Measurements from ENCODE around the gene HMCN1. TPM values are rescaled to one million over a fixed set of nuclear protein-coding genes. Genes with fewer than 3 reads are reported as not detected.

Gene HMCN1
- total RNA-seq, 1 donor from 2014 or later, result 22.2 TPM

GRCh38 chr1:185759061-185759460 lies 24.9 kb downstream of the HMCN1 start:
- H3K4me3 Mint-ChIP-seq (ENCODE audit: unreplicated experiment), result no peak overlapping the region
- TF ChIP-seq, protein P1, sequence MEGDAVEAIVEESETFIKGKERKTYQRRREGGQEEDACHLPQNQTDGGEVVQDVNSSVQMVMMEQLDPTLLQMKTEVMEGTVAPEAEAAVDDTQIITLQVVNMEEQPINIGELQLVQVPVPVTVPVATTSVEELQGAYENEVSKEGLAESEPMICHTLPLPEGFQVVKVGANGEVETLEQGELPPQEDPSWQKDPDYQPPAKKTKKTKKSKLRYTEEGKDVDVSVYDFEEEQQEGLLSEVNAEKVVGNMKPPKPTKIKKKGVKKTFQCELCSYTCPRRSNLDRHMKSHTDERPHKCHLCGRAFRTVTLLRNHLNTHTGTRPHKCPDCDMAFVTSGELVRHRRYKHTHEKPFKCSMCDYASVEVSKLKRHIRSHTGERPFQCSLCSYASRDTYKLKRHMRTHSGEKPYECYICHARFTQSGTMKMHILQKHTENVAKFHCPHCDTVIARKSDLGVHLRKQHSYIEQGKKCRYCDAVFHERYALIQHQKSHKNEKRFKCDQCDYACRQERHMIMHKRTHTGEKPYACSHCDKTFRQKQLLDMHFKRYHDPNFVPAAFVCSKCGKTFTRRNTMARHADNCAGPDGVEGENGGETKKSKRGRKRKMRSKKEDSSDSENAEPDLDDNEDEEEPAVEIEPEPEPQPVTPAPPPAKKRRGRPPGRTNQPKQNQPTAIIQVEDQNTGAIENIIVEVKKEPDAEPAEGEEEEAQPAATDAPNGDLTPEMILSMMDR (IDR thresholded peaks at IDR 0.05; ENCODE audit: unreplicated experiment), result no peak
- no peaks in the 10 kb centered on the region for H3K27me3 Mint-ChIP-seq (ENCODE audit: unreplicated experiment)
- H3K27ac Mint-ChIP-seq (ENCODE audit: unreplicated experiment), result no peak overlapping the region
- H3K4me1 Mint-ChIP-seq (ENCODE audit: unreplicated experiment), result peaks cover 3% of the 10 kb centered on the region
- no peaks in the 10 kb centered on the region for H3K9me3 Mint-ChIP-seq (ENCODE audit: unreplicated experiment)
- no peak for DNase-seq (ENCODE audit: low spot score)
- H3K36me3 Mint-ChIP-seq (ENCODE audit: low read depth, unreplicated experiment), result no peaks in the 10 kb centered on the region

GRCh38 chr1:185761841-185762240 lies 27.6 kb downstream of the HMCN1 start:
- Mint-ChIP-seq H3K4me3 (ENCODE audit: unreplicated experiment) (no peak overlapping the region), H3K27me3 (ENCODE audit: unreplicated experiment) (no peaks in the 10 kb centered on the region), H3K9me3 (ENCODE audit: unreplicated experiment) (no peaks in the 10 kb centered on the region), H3K36me3 (ENCODE audit: low read depth, unreplicated experiment) (no peaks in the 10 kb centered on the region), H3K27ac (ENCODE audit: unreplicated experiment) (no peak overlapping the region), H3K4me1 (ENCODE audit: unreplicated experiment) (no peaks in the 10 kb centered on the region)
- no peak for DNase-seq (ENCODE audit: low spot score)
- TF ChIP-seq, protein P1 (IDR thresholded peaks at IDR 0.05; ENCODE audit: unreplicated experiment), result no peak

DNA sequence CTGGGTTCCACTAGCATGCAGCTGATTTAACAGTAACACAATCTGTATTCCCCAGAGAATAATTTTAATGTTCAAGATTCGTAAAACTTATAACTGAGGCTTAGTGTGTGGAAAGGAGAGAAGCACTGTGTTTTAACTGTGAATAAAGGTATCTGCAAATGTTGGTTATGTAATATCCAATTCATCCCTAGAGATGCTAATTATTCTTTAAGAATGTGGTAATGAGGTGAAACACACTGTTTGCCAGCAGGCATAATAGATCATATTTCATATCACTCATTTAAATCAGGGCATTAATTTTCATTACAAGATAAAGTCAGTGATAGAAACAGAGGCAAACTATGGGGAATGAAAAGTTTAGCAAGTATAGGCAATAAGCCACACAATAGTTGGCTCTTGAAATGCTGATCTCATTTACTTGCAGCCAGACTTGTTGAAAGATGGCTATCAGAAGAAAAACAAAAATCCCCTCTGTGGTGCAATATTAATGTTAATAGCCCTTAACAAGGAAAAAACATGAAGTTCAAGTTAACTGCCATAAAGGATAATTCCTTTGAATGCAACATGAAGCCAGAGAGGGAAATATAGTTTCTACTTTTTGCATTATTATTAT lies 33.4 kb downstream of the HMCN1 start:
- H3K4me1 Mint-ChIP-seq (ENCODE audit: unreplicated experiment), result no peaks in the 10 kb centered on the region
- no peak overlapping the region for H3K4me3 Mint-ChIP-seq (ENCODE audit: unreplicated experiment)
- no peak for DNase-seq (ENCODE audit: low spot score)
- TF ChIP-seq, protein P1 (IDR thresholded peaks at IDR 0.05; ENCODE audit: unreplicated experiment), result no peak
- no peaks in the 10 kb centered on the region for H3K27me3 Mint-ChIP-seq (ENCODE audit: unreplicated experiment)
- no peaks in the 10 kb centered on the region for H3K9me3 Mint-ChIP-seq (ENCODE audit: unreplicated experiment)
- no peak overlapping the region for H3K27ac Mint-ChIP-seq (ENCODE audit: unreplicated experiment)
- H3K36me3 Mint-ChIP-seq (ENCODE audit: low read depth, unreplicated experiment), result peaks cover 4% of the 10 kb centered on the region

- no peaks in the 10 kb centered on the region for H3K27me3 Mint-ChIP-seq (ENCODE audit: unreplicated experiment)
- H3K36me3 Mint-ChIP-seq (ENCODE audit: low read depth, unreplicated experiment), result peaks cover 4% of the 10 kb centered on the region
- H3K4me3 Mint-ChIP-seq (ENCODE audit: unreplicated experiment), result no peak overlapping the region
- DNase-seq (ENCODE audit: low spot score), result no peak
- H3K9me3 Mint-ChIP-seq (ENCODE audit: unreplicated experiment), result no peaks in the 10 kb centered on the region
- no peaks in the 10 kb centered on the region for H3K4me1 Mint-ChIP-seq (ENCODE audit: unreplicated experiment)
- TF ChIP-seq, protein P1 (IDR thresholded peaks at IDR 0.05; ENCODE audit: unreplicated experiment), result no peak
- no peak overlapping the region for H3K27ac Mint-ChIP-seq (ENCODE audit: unreplicated experiment)
These were observed 34.2 kb downstream of the HMCN1 start for GRCh38 chr1:185768371-185768770.

DNA sequence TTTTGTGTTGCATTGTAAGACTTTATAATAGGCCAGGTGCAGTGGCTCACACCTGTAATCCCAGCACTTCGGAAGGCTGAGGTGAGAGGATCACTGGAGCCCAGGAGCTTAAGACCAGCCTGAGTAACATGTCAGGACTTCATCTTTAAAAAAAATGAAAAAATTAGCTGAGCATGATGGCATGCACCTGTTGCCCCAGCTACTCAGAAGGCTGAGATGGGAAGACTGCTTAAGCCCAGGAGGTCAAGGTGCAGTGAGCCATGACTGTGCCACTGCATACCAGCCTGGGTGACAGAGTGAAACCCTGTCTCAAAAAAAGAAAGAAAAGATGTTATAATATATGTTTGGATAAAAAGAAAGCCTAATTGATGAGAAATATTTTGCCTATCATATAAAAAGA lies 34.9 kb downstream of the HMCN1 start:
- Mint-ChIP-seq H3K27ac (ENCODE audit: unreplicated experiment) (no peak overlapping the region), H3K36me3 (ENCODE audit: low read depth, unreplicated experiment) (peaks cover 4% of the 10 kb centered on the region), H3K27me3 (ENCODE audit: unreplicated experiment) (no peaks in the 10 kb centered on the region), H3K4me1 (ENCODE audit: unreplicated experiment) (no peaks in the 10 kb centered on the region), H3K9me3 (ENCODE audit: unreplicated experiment) (no peaks in the 10 kb centered on the region), H3K4me3 (ENCODE audit: unreplicated experiment) (no peak overlapping the region)
- TF ChIP-seq, protein P1 (IDR thresholded peaks at IDR 0.05; ENCODE audit: unreplicated experiment), result no peak
- DNase-seq (ENCODE audit: low spot score), result no peak

All from endothelial cell (in vitro differentiated cells).